Activated CD8-positive, alpha-beta T cell treated with anti-CD3 and anti-CD28 coated beads for 36 hours (primary cell): ENCODE results near the gene LFNG. TPM values are rescaled to one million over a fixed set of nuclear protein-coding genes. Genes with fewer than 3 reads are reported as not detected.

Experiments
- ATAC-seq: fragments of 200-7000 bp; cut with Tn5 transposase; one replicate; pipeline ENCODE4 v1.10.0; 2021; ENCODE audit warnings: mild to moderate bottlenecking, moderate library complexity
- CTCF ChIA-PET: fragments of 350-600 bp; sonication (Branson Sonifier 250); formaldehyde crosslinking; loops from one replicate; lab custom pipeline; 2021; ENCODE audit warnings: antibody characterized with exemption; lab: Charles Lee
- POLR2A ChIA-PET: fragments of 350-600 bp; sonication (Branson Sonifier 250); formaldehyde crosslinking; loops from one replicate; lab custom pipeline; 2021; ENCODE audit warnings: antibody characterized with exemption; lab: Charles Lee
- DNase-seq: peaks from one replicate; pipeline ENCODE4 v3.0.0-alpha.2; 2020
- H3K27ac Mint-ChIP-seq: one replicate; pipeline ENCODE4 v1.8.0; 2021; ENCODE audit warnings: mild to moderate bottlenecking, mixed read lengths
- H3K27me3 Mint-ChIP-seq: one replicate; pipeline ENCODE4 v1.8.0; 2021; ENCODE audit warnings: mixed read lengths
- H3K36me3 Mint-ChIP-seq: one replicate; pipeline ENCODE4 v1.8.0; 2021; ENCODE audit warnings: low read depth, mixed read lengths
- H3K4me1 Mint-ChIP-seq: one replicate; pipeline ENCODE4 v1.8.0; 2021; ENCODE audit warnings: low read depth, mixed read lengths
- H3K4me3 Mint-ChIP-seq: one replicate; pipeline ENCODE4 v1.8.0; 2021; ENCODE audit warnings: mild to moderate bottlenecking, moderate library complexity, mixed read lengths
- H3K9me3 Mint-ChIP-seq: one replicate; pipeline ENCODE4 v1.8.0; 2021; ENCODE audit warnings: mixed read lengths
- intact Hi-C: fragments of 100-400 bp; cut with micrococcal nuclease; formaldehyde crosslinking; loops from one replicate; pipeline ENCODE4 v1.10.0; 2022
- total RNA-seq, 2 experiments: library from RNA; stranded (reverse); gene quantifications; one replicate each; pipeline ENCODE4 v1.2.3, GENCODE V29; 2021
- TF ChIP-seq, protein P1 (sequence below): fragments of 200-600 bp; IDR thresholded peaks from one replicate; pipeline ENCODE4 v1.8.0; 2022; ENCODE audit warnings: antibody characterized with exemption, mild to moderate bottlenecking

Gene LFNG
- total RNA-seq, 2 experiments from 2014 or later, result 50.6 TPM

GRCh38 chr7:2478399-2478785 is 41.2 kb upstream of the LFNG start:
- no peaks in the 10 kb centered on the region for H3K4me1 Mint-ChIP-seq
- H3K27ac Mint-ChIP-seq, result no peak overlapping the region
- intact Hi-C loops, result loop anchor here (5.0 kb wide), 1 partner anchor 44 kb away; no protein-coding TSS in a partner anchor
- ATAC-seq (no peak), DNase-seq (no peak)
- CTCF ChIA-PET, result interaction anchor here (0.9 to 1.6 kb wide), 7 partner anchors 8 to 232 kb away, joined by 3 to 5 read pairs (median 3); partner anchors contain the start of gene IQCE
- POLR2A ChIA-PET, result interaction anchor here (1.0 kb wide), 1 partner anchor 52 kb away, joined by 4 read pairs; no protein-coding TSS in a partner anchor
- no peaks in the 10 kb centered on the region for H3K27me3 Mint-ChIP-seq
- no peaks in the 10 kb centered on the region for H3K36me3 Mint-ChIP-seq
- TF ChIP-seq, protein P1, sequence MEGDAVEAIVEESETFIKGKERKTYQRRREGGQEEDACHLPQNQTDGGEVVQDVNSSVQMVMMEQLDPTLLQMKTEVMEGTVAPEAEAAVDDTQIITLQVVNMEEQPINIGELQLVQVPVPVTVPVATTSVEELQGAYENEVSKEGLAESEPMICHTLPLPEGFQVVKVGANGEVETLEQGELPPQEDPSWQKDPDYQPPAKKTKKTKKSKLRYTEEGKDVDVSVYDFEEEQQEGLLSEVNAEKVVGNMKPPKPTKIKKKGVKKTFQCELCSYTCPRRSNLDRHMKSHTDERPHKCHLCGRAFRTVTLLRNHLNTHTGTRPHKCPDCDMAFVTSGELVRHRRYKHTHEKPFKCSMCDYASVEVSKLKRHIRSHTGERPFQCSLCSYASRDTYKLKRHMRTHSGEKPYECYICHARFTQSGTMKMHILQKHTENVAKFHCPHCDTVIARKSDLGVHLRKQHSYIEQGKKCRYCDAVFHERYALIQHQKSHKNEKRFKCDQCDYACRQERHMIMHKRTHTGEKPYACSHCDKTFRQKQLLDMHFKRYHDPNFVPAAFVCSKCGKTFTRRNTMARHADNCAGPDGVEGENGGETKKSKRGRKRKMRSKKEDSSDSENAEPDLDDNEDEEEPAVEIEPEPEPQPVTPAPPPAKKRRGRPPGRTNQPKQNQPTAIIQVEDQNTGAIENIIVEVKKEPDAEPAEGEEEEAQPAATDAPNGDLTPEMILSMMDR, result no peak
- H3K4me3 Mint-ChIP-seq, result no peak overlapping the region
- H3K9me3 Mint-ChIP-seq, result peaks cover 6% of the 10 kb centered on the region

DNA sequence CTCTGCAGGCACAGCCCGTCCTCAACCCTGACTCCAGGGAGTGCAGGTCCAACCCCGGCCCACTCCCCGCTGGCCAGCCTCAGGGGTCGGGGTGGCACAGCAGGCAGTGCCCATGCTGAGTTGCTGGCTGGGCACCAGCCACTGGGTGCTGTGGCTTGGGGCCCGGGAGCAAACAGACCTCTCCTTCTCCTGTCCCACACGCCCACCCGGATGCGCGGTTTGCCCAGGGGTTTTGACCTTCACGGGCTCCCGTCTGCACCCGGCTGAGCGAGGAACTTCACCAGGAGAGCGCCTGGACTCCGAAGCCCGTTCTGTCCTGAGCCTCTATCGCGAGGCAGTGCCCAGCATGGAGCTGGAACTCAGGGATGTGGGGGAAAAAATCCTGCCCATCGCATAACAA is 40.8 kb upstream of the LFNG start:
- ATAC-seq (no peak), DNase-seq (no peak)
- Mint-ChIP-seq H3K36me3 (no peaks in the 10 kb centered on the region), H3K4me3 (no peak overlapping the region), H3K9me3 (peaks cover 6% of the 10 kb centered on the region), H3K27me3 (no peaks in the 10 kb centered on the region), H3K4me1 (no peaks in the 10 kb centered on the region), H3K27ac (no peak overlapping the region)
- TF ChIP-seq, protein P1, result no peak
- ChIA-PET POLR2A (interaction anchor here (1.0 kb wide), 1 partner anchor 52 kb away, joined by 4 read pairs; no protein-coding TSS in a partner anchor), CTCF (interaction anchor here (0.9 to 1.6 kb wide), 6 partner anchors 9 to 231 kb away, joined by 3 to 5 read pairs (median 4); partner anchors contain the start of gene IQCE)
- intact Hi-C loops, result loop anchor here (5.0 kb wide), 1 partner anchor 44 kb away; no protein-coding TSS in a partner anchor

GRCh38 chr7:2479276-2480069 is 40.1 kb upstream of the LFNG start:
- intact Hi-C loops, result loop anchor here (5.0 kb wide), 1 partner anchor 43 kb away; no protein-coding TSS in a partner anchor
- ChIA-PET POLR2A (interaction anchor here (0.6 to 1.0 kb wide), 2 partner anchors 13 to 398 kb away, joined by 3 to 4 read pairs; no protein-coding TSS in a partner anchor), CTCF (interaction anchor here (0.9 to 1.9 kb wide), 5 partner anchors 9 to 231 kb away, joined by 4 to 6 read pairs (median 4); no protein-coding TSS in a partner anchor)
- no peak for ATAC-seq
- H3K27ac Mint-ChIP-seq, result no peak overlapping the region
- H3K4me1 Mint-ChIP-seq, result no peaks in the 10 kb centered on the region
- peaks cover 6% of the 10 kb centered on the region for H3K9me3 Mint-ChIP-seq
- no peak overlapping the region for H3K4me3 Mint-ChIP-seq
- DNase-seq, result no peak
- no peaks in the 10 kb centered on the region for H3K27me3 Mint-ChIP-seq
- TF ChIP-seq, protein P1, result no peak
- H3K36me3 Mint-ChIP-seq, result no peaks in the 10 kb centered on the region

- intact Hi-C loops, result no loop called here
- Mint-ChIP-seq H3K9me3 (peaks cover 6% of the 10 kb centered on the region), H3K36me3 (no peaks in the 10 kb centered on the region), H3K4me1 (no peaks in the 10 kb centered on the region), H3K27ac (no peak overlapping the region), H3K27me3 (no peaks in the 10 kb centered on the region), H3K4me3 (no peak overlapping the region)
- TF ChIP-seq, protein P1, result no peak
- ChIA-PET POLR2A (interaction anchor here (0.6 to 1.0 kb wide), 3 partner anchors 13 to 398 kb away, joined by 3 to 4 read pairs (median 4); no protein-coding TSS in a partner anchor), CTCF (interaction anchor here (1.3 to 1.9 kb wide), 3 partner anchors 11 to 230 kb away, joined by 4 to 6 read pairs (median 4); no protein-coding TSS in a partner anchor)
- no peak for DNase-seq
- no peak for ATAC-seq
Measured at GRCh38 chr7:2480070-2480408, 39.5 kb upstream of the LFNG start.
